ENCODE results near the gene COL16A1.

The COL16A1 gene

DNA sequence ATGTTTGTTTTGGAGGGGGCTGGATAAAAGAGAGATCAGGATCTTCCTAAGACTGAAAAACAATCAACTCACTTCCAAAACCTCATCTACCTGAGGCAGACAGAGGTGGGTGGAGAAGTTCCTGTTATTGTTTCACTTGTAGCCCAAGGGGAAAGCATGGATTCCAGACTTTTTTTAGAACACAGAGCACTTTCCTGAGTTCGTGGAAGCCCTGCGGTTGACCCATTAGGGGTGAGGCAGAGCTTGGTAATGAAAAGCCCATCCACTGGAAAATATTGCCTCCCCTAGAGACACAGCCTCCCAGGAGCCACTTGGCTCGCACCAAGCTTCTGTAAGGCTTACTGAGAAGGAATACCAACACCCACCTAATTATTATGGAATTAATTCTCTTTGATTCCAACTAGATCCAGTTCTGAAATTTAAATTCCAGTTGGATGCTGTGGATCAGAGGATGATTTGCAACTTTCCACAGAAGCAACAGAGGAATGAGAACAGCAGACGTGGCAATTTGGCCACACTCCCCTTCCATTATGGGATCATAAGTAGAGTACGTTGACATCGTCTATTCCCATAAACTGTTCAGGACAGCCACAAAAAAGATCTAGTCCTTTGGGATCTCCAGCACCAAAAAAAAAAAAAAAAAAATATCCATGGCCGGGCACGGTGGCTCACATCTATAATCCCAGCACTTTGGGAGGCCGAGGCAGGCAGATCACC lies 55.0 kb downstream of the COL16A1 start:
- DNase-seq (ENCODE audit: low read depth, low spot score): peak; percentile 44

DNA sequence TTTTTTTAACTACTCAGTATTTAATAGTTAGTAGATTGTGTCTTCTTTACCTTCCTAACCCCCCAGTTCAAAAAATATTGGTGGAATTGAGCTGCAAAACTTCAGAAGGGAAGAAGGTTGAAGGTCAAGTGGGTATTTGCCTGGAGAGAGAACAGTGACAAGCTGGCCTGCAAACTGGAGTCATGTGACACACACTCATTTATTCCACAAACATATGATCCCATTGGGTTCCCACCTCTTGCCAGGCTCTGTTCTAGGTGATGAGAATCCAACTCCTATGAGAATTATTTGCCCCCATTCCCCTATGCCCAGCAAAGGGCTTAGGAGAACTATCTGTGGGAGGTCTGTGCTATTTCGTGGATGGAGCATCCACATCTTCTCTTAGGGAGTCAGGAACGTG lies 55.6 kb downstream of the COL16A1 start:
- DNase-seq (ENCODE audit: low read depth, low spot score): no peak

DNA sequence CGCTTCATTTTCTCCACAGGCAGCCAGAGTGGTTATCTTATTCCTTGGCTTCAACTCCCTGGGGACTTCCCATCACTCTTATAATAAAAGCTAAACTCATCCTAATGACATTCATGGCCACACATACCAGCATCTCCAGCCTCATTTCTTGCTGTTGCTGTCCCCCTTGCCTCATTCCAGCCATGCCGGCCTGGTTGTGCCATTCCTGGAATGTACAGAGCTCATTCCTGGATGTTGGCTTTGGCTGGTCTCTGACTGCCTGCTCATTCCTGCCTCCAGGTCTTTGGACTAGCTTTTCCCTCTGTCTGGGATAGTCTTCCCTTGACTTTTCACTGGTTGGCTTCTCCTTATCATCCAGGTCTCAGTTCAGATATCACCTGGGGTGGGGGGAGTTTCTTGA lies 56.7 kb downstream of the COL16A1 start:
- DNase-seq (ENCODE audit: low read depth, low spot score): peak; percentile 88

DNA sequence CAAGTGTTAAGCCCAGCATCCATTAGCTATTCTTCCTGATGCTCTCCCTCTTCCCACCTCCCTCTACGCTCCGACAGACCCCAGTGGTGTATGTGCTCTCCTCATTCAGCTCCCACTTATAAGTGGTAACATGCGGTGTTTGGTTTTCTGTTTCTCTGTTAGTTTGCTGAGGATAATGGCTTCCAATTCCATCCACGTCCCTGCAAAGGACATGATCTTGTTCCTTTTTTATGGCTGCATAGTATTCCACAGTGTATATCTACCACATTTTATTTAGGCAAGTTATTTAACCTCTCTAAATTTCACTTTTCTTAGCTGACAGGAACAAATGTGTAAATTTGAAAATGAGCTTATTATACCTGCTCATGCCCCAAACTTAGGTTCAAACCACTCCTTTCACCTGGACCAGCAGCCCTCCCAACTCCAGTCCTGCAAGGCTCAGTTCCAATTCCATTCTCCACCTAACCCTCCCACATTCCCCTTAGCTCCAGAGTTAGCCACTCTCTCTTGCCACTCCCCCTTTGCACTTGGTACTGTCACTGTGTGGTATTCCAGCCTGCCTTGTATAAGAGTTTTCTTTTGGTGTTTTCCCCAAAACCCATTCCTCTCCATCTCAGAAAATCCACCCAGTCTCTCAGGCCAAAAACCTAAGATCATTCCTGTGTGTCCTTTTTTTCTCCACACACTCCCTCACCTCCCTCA lies 57.4 kb downstream of the COL16A1 start:
- no peak for DNase-seq (ENCODE audit: low read depth, low spot score)

DNA sequence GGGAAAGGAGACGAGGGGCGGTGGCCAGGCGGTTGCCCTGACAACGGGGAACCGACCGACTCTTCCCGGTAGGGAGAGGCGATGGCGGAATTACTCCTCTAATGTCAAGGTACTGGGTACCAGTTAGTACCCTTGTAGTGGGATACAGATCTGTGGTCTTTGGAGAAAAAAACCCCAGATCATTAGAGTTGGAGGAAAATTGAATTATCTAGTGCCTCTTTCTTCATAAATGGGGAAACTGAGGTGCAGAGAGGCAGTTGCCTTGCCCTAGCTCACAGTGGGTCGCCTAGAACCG lies 58.6 kb downstream of the COL16A1 start:
- no peak for DNase-seq (ENCODE audit: low read depth, low spot score)

DNA sequence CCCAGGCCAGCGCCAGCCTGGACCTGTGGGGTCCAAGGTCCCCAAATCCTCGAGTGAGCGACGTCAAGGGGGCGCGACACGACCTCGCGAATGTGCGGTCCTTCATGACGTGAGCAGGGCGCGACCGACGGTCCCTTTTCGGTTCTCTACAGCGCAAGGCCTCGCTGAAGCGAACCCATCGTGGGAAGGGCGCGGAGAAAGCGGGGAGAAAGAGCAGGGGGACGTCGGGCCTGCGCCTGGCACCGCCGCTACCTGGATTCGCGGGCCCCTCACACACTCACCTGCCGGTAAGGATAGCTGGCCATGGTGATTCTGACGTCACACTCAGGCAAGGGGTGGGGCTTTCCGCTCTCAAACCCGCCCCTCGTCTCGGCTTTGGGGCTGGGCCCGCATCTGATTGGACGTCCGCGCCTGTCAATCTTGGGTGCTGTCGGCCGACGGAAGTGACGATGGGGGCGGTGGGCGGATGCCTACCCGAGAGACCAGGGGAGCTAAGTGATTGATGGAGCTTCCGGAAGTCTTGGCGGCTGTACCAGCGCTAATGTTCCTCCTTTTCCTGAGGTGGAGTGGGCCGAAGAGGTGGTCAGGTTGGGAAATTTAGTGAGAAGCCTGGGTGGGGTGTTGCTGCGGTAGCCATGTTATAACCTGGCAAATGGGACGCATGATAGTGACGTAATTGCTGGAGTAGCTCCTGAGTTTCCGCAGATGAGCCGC lies 59.1 kb downstream of the COL16A1 start, which contains the start of gene PEF1:
Gene PEF1, minus strand, starts transcription at position 317 of the 714 bp plus-strand sequence. Its CDS starts 12 bp downstream, at position 305.
- DNase-seq (ENCODE audit: low read depth, low spot score): peak; percentile 99

DNA sequence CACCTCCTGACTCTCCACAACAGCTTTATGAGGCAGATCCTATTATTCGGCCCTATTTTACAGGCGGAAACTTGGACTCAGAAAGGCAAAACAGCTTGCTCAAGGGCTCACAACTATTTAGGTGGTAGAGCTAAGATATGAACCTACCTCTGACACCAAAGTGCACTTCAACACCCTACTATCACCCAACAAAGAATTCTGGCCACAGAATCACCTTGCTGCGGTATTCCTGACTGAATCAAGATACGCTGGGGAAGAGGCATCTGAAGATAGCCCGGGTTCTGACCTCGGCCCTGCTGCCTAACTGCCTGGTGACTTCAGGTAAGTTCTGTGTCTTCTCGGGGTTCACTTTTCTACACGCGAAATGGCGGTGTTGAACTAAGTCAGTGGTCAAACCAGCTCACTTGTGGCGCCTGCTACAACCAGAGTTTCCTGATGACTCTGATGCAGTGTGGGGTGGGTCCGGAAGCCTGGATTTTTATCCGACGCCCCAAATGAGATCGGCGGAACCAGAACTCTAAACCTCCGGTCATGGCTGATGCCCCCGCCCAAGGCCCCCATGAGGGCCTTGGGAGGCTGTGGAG lies 59.7 kb downstream of the COL16A1 start:
- DNase-seq (ENCODE audit: low read depth, low spot score): no peak

DNA sequence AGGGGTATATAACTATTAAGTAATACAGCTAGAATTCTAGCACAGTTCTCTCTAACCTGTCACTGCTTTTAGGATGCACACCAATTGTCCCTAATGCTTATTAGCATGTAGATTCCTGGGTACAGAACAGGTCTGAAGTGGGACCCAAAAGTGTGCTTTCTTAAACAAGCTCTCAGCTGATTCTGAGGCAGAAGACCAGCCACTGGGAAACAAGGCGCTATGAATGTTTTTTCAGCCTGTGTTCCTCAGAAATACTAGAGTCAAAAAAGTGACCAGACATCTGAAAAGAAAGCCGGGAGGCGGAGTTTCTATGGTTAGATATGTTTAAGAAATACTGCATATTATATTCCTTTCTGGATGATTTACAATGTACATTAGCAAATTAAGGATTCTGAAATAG lies 60.9 kb downstream of the COL16A1 start:
- DNase-seq (ENCODE audit: low read depth, low spot score): no peak

DNA sequence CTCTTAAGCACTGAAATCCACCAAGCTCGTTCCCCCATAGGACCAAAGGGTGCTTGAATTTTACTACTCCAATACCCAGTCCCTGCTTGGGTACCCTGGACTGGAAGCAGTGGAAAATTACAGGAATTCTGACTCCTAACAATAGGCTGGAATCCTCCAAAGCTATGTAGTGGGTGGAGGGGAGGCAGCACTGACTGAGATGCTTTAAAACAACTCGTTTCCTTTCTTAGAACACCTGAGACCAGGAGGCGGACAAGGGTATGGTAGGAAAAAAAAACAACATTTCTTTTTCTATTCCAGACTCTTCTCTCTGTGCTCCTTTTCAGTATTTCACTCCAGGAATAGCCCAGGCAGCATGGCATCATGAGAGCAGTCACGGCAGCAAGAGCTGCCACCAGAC lies 61.5 kb downstream of the COL16A1 start:
- DNase-seq (ENCODE audit: low read depth, low spot score): no peak

DNA sequence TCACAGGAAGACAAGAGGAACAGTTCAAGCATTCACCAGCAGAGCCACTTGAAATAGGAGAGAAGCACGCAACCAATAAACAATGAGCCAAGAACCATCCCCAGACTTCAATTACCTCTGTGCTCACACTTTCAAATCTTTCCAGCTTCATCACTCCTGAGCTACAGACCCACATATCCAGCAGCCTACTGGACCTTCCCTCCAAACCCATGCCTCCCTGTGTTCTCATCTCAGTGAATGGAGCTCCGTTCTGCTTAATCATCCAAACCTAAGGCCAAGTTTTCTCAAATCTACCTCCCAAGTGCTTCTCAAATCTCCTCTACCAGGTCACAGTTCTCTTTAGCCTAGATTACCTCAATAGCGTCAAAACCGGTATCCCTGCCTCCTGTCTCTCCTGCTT lies 62.9 kb downstream of the COL16A1 start:
- no peak for DNase-seq (ENCODE audit: low read depth, low spot score)

DNA sequence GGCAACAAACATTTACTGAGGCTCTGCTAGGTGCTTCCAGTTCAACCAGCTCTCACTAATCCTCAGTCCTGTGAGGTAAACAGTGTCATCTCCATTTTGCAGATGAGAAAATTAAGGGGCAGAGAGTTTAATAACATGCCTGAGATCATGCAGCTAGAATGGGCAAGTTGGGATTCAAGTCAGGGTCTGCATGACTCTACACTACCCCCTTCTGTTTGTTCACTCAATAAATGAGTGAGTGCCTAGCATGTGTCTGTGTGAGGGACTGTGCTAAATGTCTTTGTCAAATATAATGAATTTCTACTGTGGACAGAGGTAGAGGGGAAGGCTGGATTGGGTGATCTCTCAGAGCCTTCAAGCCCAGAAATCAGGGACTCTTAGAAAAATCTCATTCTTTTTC lies 63.6 kb downstream of the COL16A1 start:
- no peak for DNase-seq (ENCODE audit: low read depth, low spot score)

DNA sequence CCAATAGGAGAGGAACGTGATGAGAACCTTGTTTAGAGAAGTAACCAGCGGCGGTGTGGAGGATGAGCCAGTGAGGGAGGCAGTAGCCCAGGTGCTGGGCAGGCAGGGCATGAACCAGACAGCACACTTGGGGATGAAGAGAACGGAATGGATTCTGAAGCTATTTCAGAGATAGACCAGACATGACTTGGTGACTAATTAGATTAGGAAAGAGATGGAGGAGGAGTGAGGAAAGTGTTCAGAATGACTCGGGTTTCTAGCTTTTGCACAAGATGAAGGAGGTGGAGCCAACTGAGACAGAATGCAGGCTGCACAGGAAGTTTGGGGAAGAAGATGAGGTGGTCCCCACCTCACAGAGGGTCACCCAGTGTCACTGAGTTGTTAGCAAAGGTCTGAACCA lies 64.3 kb downstream of the COL16A1 start:
- DNase-seq (ENCODE audit: low read depth, low spot score): peak; percentile 28

DNA sequence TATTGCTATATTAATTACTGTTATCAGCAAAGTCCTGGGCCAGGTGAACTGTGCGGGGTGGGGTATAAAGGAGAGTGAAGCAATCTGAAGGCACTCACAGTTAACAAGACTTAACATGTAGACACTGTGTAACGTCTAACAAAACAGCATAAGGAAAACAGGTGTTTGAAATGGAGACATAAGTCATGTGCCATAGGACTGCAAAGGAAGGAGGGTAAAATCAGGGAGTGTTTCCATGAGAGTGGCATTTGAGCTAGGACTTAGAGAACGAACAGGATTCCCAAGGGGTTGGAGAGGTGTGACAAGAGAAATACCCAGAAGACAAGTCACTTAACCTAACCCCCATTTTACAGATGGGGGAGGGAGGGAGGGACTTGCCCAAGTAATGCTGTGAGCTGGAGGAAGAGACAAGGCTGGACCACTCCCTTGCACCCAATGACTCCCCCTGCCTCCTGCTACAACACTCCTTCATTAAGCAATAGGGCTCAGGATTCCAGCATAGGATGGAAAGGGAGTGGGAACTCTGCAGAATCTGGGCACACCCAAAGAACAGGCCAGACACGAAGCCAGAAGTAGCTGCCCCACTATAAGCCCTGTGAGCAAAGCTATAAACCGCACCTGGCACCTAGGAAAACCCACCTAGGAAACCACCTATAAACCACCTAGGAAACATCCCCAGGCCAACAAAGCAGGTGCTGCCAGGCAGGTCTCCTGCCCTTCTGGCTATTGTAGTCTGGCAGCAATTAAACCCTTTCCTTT lies 65.7 kb downstream of the COL16A1 start:
- DNase-seq (ENCODE audit: low read depth, low spot score): no peak

DNA sequence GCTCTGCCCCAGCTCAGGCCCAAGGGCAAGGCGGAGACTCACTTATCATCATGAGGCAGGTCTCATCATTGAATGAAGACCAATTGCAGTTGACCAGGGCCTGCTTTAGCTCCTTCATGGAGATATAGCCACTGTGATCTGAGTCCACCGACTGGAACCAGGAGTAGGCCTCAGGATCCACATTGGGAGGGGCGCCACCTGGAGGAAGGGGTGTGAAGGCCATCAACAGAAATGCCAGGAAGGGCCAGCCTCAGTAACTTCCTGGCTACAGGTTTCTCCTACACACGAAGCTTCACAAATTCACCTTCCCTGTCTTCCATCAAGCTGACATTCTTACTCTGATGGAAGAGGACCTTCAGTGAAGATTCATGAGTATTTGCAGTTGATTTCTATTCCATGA lies 70.7 kb downstream of the COL16A1 start:
- no peak for DNase-seq (ENCODE audit: low read depth, low spot score)

DNA sequence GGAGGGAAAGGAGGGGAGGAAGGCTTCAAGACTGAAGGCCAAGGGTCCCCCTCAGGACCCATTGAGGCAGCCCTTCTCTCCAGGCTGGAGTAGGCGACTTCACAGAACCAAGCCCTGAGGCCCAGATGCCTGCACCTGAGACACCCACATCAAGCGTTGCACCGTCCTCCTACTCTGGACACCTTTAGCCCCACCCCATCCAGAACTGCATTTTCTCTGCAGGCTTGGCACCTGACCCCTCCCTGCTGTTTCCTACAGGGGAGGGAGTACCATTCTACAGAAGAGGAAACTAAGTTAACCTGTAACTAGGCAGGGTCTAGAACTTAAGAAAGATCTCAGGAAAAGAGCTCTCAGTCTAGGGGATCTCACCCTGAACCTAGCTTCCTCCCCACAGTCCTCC lies 71.2 kb downstream of the COL16A1 start:
- DNase-seq (ENCODE audit: low read depth, low spot score): no peak

DNA sequence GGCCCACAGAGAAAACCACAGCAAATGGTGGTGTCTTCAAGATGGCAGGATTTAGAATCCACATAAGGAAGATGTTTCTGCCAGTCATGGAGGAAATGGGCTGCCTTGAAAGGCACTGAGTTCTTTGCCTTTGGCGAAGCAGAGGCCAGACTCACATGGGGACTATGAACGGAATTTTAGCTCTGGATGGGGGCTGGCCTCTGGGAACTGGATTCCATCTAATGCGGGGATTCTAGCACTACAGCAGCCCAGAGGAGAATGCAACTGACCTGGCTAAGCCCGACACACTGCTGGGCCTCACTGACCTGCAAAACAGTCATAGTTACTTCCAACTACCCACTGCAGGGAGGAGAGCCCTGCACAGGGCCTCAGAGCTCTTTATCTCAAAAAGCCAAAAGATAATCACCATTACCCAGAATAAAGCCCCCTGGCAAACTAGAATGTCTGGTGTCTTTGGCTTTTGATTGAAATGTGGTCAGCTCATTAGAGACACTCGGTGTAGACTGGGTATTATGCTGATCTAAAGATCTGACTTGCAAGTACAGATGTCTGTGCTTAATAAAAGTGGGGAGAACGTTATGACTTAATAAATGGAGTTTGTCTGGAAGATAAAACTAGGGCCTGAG lies 74.8 kb downstream of the COL16A1 start:
- DNase-seq (ENCODE audit: low read depth, low spot score): peak; percentile 50

DNA sequence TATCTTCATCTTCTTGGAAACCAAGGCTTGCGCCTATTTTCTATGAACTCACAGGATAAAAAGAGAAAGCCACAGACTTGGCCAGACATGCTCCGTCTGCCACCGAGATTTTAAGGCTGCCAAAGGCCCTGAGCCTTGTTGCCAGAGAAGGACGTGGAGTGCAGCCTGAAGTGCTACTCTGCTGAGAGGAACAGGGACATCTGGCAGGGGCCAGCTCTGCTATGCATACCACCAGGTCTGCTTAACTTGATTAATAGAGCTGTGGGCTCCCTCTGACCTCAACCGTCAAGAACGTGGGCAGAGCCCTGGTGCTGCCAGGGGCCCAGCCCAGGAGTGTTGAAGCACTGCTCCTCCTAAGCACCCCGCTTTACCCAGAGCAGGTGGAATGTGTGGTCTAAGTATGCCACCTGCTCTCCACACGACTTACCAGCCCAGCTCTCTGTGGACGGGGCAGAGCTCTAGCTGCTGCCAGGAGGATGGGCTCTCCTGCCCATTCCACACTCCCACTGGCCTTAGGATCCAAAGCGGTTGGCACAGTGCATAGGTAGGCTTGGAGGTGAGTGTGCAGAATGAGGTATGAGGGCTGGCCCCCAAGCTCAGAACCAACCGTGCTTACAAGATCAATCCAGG lies 75.8 kb downstream of the COL16A1 start:
- peak; percentile 88 for DNase-seq (ENCODE audit: low read depth, low spot score)

DNA sequence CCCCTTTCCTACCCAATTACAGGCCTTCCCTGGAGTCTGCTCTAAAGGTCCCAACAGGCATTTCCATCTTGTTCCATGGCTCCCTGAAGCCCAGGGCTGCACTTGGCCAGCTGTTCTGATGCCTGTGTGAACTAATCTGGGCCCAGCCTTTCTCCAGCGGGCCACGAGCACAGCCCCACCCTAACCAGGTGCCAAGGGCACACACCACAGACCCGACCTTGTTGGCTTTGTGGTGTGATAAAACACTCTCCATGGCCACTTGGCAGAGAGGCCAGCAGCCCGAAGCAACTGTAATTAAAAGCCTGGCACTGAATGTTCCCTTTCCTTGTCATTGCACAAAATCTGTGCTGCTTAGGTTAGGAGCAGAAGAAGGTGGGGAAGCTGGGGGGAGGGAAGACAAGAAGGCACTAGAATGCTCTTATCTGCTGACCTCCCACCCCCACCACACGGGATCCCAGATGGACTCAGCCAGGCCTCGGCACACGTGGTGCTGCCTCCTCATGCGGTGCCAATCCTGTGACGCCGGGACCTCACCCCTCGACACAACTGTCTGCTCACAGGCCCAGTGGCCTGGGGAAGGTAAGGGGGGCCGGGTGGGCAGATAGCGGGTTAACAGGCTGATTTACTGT lies 76.4 kb downstream of the COL16A1 start:
- DNase-seq (ENCODE audit: low read depth, low spot score): no peak

DNA sequence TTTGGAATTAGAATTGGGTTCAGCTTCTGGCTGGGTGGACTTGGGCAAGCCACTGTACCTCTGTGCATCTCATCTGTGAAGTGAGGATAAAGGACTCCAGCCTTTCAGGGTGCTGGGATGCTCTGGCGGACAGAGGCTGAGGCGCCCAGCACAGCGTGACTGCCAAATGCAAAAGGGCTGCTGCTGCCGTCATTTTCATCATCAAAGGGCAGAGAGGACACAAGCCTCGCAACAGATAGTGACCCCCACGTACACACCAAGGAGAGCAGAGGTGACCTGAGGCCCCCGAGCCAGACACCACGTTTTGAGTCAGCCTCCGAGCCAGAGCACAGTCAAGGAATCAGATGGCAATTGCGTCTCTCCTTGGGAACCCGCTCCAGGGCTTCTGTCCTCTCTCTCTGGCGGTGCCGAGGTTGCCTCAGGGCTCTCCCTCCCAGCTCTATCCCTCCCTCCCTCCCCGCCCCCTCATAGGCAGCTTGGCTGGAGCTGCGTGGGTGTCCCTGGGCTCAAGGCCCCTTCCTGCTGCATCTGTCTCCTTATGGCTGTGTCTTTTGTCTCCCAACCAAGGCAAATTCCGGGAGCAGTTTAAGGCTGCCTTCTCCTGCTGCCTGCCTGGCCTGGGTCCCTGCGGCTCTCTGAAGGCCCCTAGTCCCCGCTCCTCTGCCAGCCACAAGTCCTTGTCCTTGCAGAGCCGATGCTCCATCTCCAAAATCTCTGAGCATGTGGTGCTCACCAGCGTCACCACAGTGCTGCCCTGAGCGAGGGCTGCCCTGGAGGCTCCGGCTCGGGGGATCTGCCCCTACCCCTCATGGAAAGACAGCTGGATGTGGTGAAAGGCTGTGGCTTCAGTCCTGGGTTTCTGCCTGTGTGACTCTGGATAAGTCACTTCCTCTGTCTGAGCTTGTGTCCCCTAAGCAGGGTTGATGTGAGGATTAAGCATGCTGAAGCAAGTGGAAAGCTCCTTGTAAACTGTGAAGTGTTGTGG lies 77.3 kb downstream of the COL16A1 start:
- peak; percentile 54 for DNase-seq (ENCODE audit: low read depth, low spot score)
